IPS-18a (cell line): ENCODE data around the gene UMOD.
"Not testable (repeated sequence)": the region's sequence is repeated elsewhere in the genome, so short reads cannot be mapped to it uniquely, and the experiment has no call there.

Experiments used
- H3K27ac ChIP-seq: one replicate; pipeline ENCODE4 v1.5.1; 2013; ENCODE audit warnings: low read length
- H3K27me3 ChIP-seq: one replicate; pipeline ENCODE4 v1.6.1; 2013; ENCODE audit warnings: mild to moderate bottlenecking, low read length; ENCODE audit not compliant: control insufficient read depth, insufficient read depth
- H3K36me3 ChIP-seq: one replicate; pipeline ENCODE4 v1.6.1; 2013; ENCODE audit warnings: low read depth, low read length; ENCODE audit not compliant: control insufficient read depth
- H3K4me1 ChIP-seq: one replicate; pipeline ENCODE4 v1.6.1; 2013; ENCODE audit warnings: low read depth, low read length; ENCODE audit not compliant: control insufficient read depth
- H3K4me3 ChIP-seq: one replicate; pipeline ENCODE4 v1.5.1; 2013; ENCODE audit warnings: low read length
- H3K9ac ChIP-seq: one replicate; pipeline ENCODE4 v1.6.1; 2013; ENCODE audit warnings: mild to moderate bottlenecking, low read length, moderate library complexity
- H3K9me3 ChIP-seq: one replicate; pipeline ENCODE4 v1.6.1; 2013; ENCODE audit warnings: low read depth, low read length; ENCODE audit not compliant: control insufficient read depth

The UMOD gene

DNA sequence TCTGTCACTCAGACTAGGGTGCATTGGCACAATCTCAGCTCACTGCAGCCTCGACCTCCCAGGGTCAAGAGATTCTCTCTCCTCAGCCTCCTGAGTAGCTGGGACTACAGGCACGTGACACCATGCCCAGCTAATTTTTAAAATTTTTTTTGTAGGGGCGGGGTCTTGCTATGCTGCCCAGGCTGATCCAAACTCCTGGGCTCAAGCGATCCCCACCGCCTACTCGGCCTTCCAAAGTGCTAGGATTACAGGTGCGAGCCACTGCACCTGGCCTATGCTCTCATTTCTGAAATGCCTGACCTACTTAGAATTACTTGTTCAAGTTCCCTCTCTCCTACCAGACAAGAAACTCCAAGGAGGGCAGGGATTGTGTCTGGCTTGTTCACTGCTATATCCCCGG is 20.1 kb downstream of the UMOD start:
- Histone ChIP-seq H3K9me3 (no peaks in the 10 kb centered on the region), H3K4me1 (no peaks in the 10 kb centered on the region), H3K36me3 (no peaks in the 10 kb centered on the region), H3K27ac (no peak overlapping the region), H3K4me3 (no peak overlapping the region), H3K9ac (no peak overlapping the region), H3K27me3 (no peaks in the 10 kb centered on the region)

DNA sequence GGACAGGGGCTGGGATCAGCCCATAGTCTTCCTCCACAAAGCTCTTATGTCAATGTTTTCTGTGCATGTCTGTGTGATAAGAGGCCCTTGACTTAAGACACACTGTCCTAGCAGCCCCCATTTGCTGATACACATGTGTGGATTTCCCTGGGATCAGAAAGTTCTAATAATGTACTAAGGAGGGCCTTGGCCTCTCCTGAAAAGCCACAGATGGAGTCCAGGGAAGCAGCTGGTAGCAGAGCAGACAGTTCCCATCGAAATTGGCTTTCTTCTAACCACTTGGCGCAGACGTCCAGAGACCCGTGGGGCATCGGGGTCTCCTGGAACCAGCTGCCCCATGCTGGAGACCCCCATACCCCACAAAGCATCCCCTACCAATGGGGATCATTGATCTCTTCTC is 20.9 kb downstream of the UMOD start:
- Histone ChIP-seq H3K36me3 (no peaks in the 10 kb centered on the region), H3K9me3 (no peaks in the 10 kb centered on the region), H3K4me1 (no peaks in the 10 kb centered on the region), H3K9ac (no peak overlapping the region), H3K27me3 (no peaks in the 10 kb centered on the region), H3K27ac (no peak overlapping the region), H3K4me3 (no peak overlapping the region)

DNA sequence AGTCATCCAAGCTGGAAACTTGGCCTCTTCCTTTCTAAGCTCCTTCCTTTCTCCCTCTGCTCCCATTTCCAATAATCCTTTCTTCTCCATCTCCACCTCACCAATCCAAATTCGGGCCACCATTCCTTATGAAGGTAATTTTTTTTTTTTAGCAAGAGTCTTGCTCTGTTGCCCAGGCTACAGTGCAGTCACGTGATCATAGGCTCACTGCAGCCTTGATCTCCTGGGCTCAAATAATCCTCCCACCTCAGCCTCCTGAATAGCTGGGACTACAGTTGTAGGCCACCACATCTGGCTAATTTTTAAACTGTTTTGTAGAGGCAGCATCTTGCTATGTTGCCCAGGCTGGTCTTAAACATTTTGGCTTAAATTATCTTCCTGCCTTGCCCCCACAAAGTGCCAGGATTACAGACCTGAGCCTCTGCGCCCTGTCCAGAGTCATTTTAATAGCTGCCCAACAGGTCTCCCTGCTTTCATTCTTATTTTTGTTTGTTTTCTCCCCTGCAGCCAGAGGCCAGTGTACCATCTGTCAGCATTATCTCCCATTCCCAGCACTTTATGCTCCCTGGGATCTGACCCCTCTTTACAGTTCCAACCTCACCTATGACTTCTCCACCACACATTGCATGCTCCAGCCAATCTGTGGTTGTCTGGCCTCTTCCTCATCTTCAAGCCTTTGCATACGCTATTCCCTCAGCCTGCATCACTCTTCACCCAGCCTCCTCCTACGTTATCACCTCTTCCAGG is 22.9 kb downstream of the UMOD start:
- no peak overlapping the region for H3K4me3 ChIP-seq
- H3K36me3 ChIP-seq, result no peaks in the 10 kb centered on the region
- H3K27ac ChIP-seq, result no peak overlapping the region
- H3K4me1 ChIP-seq, result no peaks in the 10 kb centered on the region
- H3K27me3 ChIP-seq, result no peaks in the 10 kb centered on the region
- no peak overlapping the region for H3K9ac ChIP-seq
- no peaks in the 10 kb centered on the region for H3K9me3 ChIP-seq

DNA sequence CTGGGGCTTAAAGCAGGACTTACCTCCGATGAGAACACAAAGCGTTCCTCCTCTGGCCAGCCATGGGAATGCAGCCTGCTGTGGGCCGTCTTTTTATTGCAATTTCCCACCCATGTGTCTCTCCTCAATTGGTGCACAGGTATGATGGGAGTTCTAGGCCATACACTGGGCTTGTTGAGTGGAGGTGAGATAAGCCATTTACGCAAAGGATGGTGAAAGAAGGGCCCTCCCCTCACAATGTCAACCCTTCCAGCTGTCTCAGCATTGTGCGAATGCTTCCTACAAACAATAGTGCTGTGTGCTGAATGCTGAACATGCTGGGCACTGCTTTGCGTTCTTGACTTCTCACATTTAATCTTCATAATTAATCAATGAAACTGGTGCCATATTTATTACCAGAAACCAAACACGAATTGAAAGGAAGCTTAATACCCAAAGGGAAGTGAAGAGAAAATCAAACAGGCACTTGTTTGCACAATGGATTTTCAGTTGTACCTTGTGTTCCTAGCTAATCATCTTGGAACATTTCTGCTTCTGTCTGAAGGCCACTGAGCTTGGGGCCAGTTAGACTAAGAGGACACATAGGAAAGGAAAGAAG is 25.0 kb downstream of the UMOD start, which contains the start of gene GP2:
GP2 (minus strand) TSS at position 70 of the 598 bp plus-strand sequence. CDS start 1,082 bp downstream, outside the sequence.
- Histone ChIP-seq H3K36me3 (no peaks in the 10 kb centered on the region), H3K4me1 (no peaks in the 10 kb centered on the region), H3K9ac (no peak within 1 kb of the TSS), H3K9me3 (no peaks in the 10 kb centered on the region), H3K27me3 (no peaks in the 10 kb centered on the region), H3K27ac (no peak within 1 kb of the TSS), H3K4me3 (no peak within 1 kb of the TSS)

DNA sequence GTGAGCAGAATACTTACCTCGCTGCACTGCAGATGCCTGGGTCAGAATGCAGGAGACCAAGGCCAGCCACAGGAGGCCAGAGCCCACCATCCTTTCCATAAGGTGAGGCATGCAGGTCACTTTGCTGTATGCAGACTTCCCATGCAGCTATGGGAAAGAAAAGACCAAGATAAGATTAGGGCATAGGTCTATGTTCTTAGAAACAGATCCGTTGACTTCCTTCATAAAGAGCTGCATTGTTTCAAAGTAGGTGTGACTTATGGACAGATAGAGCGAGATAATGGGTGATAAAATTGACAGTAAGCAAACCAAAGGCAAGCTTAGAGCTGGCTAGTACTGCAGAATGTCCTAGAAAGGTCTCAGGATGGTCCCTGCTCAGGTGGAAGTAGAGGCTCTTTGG is 26.2 kb downstream of the UMOD start:
- Histone ChIP-seq H3K9ac (no peak overlapping the region), H3K27ac (no peak overlapping the region), H3K9me3 (no peaks in the 10 kb centered on the region), H3K36me3 (no peaks in the 10 kb centered on the region), H3K4me1 (no peaks in the 10 kb centered on the region), H3K4me3 (no peak overlapping the region), H3K27me3 (no peaks in the 10 kb centered on the region)

DNA sequence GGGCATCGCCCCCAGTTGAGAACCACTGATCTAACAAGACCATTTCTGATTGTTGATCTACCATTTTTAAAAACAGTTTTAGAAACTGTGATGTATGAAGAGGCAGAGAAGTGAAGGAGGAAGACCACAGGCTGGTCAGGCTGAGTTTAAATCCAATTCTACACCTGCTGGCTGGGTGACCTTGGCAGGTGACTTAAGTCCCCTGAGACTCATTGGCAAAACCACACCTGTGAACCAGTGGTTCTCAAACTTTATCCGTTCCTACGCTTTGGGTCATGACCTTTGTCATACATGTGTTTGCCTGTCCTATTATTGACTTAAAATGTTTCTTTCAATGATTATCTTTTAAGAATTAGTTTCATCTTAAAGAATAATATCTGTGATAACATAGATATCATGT is 27.5 kb downstream of the UMOD start:
- Histone ChIP-seq H3K27me3 (no peaks in the 10 kb centered on the region), H3K36me3 (no peaks in the 10 kb centered on the region), H3K4me1 (no peaks in the 10 kb centered on the region), H3K9ac (no peak overlapping the region), H3K4me3 (no peak overlapping the region), H3K27ac (no peak overlapping the region), H3K9me3 (no peaks in the 10 kb centered on the region)

DNA sequence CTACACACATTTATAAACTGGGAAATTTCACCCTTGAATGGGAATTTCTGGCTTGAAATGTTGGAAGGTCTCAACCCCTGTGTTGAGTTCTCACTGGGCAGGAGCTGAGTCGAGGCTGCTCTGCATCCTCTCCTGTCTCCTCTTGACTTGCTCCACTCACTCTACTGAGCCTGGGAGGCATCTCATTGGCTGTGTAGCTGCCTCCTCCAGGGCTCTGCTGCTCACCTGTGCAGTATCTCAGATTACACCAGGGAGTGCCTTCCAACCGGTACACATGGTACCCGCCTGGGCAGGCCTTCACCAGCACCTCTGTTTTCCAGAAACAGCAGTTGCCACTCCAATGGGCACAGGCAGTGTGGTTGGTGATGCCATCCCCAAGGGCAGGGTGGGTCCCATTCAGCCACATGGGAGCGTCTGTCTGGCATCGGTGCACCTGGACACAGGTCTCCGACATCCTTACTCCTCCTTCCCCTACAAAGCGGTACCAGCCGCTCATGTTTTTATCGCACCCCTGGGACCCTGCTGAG is 28.9 kb downstream of the UMOD start:
- H3K9ac ChIP-seq, result no peak overlapping the region
- no peaks in the 10 kb centered on the region for H3K36me3 ChIP-seq
- no peaks in the 10 kb centered on the region for H3K9me3 ChIP-seq
- H3K27ac ChIP-seq, result no peak overlapping the region
- no peaks in the 10 kb centered on the region for H3K27me3 ChIP-seq
- H3K4me1 ChIP-seq, result no peaks in the 10 kb centered on the region
- H3K4me3 ChIP-seq, result no peak overlapping the region

DNA sequence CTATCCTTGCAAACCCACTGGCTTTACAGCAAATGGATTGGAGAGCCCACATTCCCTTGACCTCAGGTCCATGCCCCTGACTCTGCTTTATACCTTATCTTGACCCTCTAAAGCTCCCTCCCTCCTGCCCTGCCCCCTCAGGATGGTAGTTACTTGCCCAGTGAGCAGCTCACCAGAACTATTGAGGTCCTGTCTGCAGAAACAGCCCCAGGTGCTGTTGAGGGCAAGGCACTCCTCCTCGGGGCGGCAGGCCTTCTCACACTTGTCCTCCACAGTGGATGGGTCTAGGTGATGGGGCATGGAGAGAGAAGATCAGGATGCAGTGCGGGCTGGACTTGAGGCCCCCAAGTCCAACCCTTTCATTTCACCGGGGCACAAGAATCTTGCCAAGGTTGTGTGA is 29.8 kb downstream of the UMOD start:
- no peak overlapping the region for H3K27ac ChIP-seq
- no peak overlapping the region for H3K4me3 ChIP-seq
- H3K27me3 ChIP-seq, result no peaks in the 10 kb centered on the region

DNA sequence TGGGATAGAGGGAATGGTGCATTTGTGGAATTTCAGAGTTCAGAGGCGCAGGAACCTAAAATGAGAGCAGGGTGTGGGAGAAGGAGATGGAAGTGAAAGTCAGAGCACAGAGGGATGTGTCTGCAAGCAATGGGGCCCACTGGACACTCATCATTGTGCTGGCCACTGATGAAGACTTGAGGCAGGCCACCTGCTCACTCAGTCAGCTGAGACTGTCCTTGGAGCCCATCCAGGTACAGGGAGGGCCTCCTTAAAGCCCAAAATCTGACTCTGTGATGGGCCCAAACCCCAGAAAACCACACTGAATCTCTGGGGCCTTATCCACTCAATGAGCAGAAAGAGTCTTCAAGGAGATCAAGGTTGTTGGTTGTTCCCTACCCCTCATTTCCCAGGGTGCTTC is 30.8 kb downstream of the UMOD start:
- H3K27me3 ChIP-seq, result no peaks in the 10 kb centered on the region
- H3K4me3 ChIP-seq, result no peak overlapping the region
- no peaks in the 10 kb centered on the region for H3K36me3 ChIP-seq
- H3K4me1 ChIP-seq, result no peaks in the 10 kb centered on the region
- no peaks in the 10 kb centered on the region for H3K9me3 ChIP-seq
- H3K9ac ChIP-seq, result no peak overlapping the region
- H3K27ac ChIP-seq, result no peak overlapping the region

More for the DNA sequence above, 29.8 kb downstream of the UMOD start:
- H3K9ac ChIP-seq, result no peak overlapping the region
- H3K4me1 ChIP-seq, result no peaks in the 10 kb centered on the region
- H3K9me3 ChIP-seq, result no peaks in the 10 kb centered on the region
- no peaks in the 10 kb centered on the region for H3K36me3 ChIP-seq

DNA sequence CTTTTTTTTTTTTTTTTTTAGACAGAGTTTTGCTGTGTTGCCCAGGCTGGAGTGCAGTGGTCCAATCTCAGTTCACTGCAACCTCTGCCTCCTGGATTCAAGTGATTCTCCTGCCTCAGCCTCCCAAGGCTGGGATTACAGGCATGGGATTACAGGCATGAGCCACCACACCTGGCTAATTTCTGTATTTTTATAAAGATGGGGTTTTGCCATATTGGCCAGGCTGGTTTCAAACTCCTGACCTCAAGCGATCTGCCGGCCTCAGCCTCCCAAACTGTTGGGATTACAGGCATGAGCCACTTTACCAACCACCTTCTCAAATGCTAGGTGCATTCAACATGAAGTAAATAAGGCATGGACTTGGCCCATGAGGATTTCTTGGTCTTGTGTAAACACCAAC is 31.5 kb downstream of the UMOD start:
- H3K4me1 ChIP-seq, H3K27ac ChIP-seq, H3K9me3 ChIP-seq, H3K36me3 ChIP-seq, H3K4me3 ChIP-seq, H3K27me3 ChIP-seq, H3K9ac ChIP-seq: not testable (repeated sequence)

DNA sequence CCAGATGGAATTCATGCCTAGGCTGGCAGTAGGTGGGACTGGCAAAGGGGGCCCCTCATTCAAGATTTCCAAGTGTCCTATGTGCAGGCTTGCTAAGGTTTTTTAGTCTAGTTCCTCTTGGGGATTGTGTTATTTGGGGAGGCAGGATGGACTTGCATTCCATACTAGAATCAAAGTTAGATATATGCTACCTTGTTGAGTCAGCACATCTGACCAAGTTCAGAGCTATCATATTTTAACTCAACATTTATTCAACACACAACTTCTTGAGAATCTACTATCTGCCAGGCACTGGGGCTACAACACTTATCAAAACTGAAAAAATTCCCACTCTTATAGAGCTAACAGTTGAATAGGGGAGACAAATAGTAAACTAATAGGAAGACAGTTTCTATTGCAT is 31.9 kb downstream of the UMOD start:
- H3K27ac ChIP-seq, result no peak overlapping the region
- H3K9ac ChIP-seq, result no peak overlapping the region
- H3K36me3 ChIP-seq, result no peaks in the 10 kb centered on the region
- H3K4me3 ChIP-seq, result no peak overlapping the region
- no peaks in the 10 kb centered on the region for H3K4me1 ChIP-seq
- H3K27me3 ChIP-seq, result no peaks in the 10 kb centered on the region
- no peaks in the 10 kb centered on the region for H3K9me3 ChIP-seq

DNA sequence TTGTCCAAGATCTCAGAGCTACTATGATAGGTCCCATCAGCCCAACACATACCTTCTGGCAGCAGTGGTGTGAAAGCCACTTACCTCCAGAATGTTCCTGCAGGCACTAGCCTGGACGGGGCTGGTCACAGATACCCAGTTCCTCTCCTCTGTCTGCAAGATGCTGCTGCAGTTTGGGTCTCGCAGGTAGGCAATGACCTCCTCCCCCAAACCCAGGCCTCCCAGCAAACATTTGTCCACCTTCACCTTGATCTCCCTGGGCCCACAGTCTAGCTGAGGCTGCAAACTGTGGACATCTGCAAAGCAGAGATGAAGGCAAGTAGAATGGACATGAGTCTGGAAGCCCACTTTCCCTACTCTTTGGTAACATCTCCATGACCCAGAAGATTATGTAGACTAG is 32.3 kb downstream of the UMOD start:
- peaks cover 1% of the 10 kb centered on the region for H3K4me1 ChIP-seq
- no peaks in the 10 kb centered on the region for H3K27me3 ChIP-seq
- H3K36me3 ChIP-seq, result no peaks in the 10 kb centered on the region
- no peak overlapping the region for H3K27ac ChIP-seq
- no peak overlapping the region for H3K9ac ChIP-seq
- no peaks in the 10 kb centered on the region for H3K9me3 ChIP-seq
- H3K4me3 ChIP-seq, result no peak overlapping the region
